ENCODE data around the gene ZGRF1. TPM values are rescaled to one million over a fixed set of nuclear protein-coding genes. Genes with fewer than 3 reads are reported as not detected.

ZGRF1 gene
- total and polyA plus RNA-seq, 10 of the 15 experiments (the other 5 are each of a cell fraction or from before 2014, with no cell fraction given), result 8.5 to 32.1 (median 20.1) TPM

DNA sequence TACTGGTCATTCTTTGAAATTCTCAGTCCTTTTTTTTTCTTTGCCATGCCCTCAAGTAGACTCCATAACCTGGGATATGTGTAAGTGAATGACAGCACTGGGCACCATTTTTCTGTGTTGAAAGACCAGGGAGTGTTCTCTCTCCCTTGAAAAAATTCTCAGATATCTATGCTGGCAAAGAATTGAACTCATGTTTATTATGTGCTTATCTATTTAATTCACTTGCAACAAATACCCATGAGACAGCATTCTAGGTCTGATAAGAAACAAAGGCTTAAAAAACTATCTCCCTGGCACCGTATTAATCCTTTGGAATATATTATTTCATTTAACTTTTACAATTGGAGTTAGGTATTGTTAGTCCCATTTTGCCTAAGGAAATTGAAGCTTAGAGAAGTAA is 37.0 kb upstream of the ZGRF1 start:
- TF ChIP-seq, protein P1, sequence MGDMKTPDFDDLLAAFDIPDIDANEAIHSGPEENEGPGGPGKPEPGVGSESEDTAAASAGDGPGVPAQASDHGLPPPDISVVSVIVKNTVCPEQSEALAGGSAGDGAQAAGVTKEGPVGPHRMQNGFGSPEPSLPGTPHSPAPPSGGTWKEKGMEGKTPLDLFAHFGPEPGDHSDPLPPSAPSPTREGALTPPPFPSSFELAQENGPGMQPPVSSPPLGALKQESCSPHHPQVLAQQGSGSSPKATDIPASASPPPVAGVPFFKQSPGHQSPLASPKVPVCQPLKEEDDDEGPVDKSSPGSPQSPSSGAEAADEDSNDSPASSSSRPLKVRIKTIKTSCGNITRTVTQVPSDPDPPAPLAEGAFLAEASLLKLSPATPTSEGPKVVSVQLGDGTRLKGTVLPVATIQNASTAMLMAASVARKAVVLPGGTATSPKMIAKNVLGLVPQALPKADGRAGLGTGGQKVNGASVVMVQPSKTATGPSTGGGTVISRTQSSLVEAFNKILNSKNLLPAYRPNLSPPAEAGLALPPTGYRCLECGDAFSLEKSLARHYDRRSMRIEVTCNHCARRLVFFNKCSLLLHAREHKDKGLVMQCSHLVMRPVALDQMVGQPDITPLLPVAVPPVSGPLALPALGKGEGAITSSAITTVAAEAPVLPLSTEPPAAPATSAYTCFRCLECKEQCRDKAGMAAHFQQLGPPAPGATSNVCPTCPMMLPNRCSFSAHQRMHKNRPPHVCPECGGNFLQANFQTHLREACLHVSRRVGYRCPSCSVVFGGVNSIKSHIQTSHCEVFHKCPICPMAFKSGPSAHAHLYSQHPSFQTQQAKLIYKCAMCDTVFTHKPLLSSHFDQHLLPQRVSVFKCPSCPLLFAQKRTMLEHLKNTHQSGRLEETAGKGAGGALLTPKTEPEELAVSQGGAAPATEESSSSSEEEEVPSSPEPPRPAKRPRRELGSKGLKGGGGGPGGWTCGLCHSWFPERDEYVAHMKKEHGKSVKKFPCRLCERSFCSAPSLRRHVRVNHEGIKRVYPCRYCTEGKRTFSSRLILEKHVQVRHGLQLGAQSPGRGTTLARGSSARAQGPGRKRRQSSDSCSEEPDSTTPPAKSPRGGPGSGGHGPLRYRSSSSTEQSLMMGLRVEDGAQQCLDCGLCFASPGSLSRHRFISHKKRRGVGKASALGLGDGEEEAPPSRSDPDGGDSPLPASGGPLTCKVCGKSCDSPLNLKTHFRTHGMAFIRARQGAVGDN (IDR thresholded peaks at IDR 0.05), result no peak
- TF ChIP-seq ZSCAN29 (IDR thresholded peaks at IDR 0.05) (no peak), LARP7 (IDR thresholded peaks at IDR 0.05) (no peak), JUND (IDR thresholded peaks at IDR 0.05; ENCODE audit: low read depth, low read length) (no peak), RAD51 (IDR thresholded peaks at IDR 0.05) (no peak), DPF2 (IDR thresholded peaks at IDR 0.05) (no peak), RUNX3 (IDR thresholded peaks at IDR 0.05; ENCODE audit: low read length) (no peak), POU2F2 (IDR thresholded peaks at IDR 0.05; ENCODE audit: borderline replicate concordance, low read depth, low read length) (no peak)
- TF ChIP-seq, protein P2, sequence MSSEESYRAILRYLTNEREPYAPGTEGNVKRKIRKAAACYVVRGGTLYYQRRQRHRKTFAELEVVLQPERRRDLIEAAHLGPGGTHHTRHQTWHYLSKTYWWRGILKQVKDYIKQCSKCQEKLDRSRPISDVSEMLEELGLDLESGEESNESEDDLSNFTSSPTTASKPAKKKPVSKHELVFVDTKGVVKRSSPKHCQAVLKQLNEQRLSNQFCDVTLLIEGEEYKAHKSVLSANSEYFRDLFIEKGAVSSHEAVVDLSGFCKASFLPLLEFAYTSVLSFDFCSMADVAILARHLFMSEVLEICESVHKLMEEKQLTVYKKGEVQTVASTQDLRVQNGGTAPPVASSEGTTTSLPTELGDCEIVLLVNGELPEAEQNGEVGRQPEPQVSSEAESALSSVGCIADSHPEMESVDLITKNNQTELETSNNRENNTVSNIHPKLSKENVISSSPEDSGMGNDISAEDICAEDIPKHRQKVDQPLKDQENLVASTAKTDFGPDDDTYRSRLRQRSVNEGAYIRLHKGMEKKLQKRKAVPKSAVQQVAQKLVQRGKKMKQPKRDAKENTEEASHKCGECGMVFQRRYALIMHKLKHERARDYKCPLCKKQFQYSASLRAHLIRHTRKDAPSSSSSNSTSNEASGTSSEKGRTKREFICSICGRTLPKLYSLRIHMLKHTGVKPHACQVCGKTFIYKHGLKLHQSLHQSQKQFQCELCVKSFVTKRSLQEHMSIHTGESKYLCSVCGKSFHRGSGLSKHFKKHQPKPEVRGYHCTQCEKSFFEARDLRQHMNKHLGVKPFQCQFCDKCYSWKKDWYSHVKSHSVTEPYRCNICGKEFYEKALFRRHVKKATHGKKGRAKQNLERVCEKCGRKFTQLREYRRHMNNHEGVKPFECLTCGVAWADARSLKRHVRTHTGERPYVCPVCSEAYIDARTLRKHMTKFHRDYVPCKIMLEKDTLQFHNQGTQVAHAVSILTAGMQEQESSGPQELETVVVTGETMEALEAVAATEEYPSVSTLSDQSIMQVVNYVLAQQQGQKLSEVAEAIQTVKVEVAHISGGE (CRISPR knock-in tag; IDR thresholded peaks at IDR 0.05), result no peak
- POLR2A ChIA-PET, result no interaction called here
- intact Hi-C loops (cut with micrococcal nuclease; ENCODE audit: unreplicated experiment), result no loop called here

More for the DNA sequence above, 37.0 kb upstream of the ZGRF1 start:
- Histone ChIP-seq H3K4me3 (no peak overlapping the region), H4K20me1 (ENCODE audit: control insufficient read depth, insufficient read depth) (no peaks in the 10 kb centered on the region), H3K36me3 (ENCODE audit: control insufficient read depth in 2 of 2, insufficient read depth in 2 of 2, low read length in 1 of 2) (no peaks in the 10 kb centered on the region), H2AFZ (ENCODE audit: control insufficient read depth, low read depth, low read length) (no peak overlapping the region), H3K4me2 (ENCODE audit: control insufficient read depth, insufficient read depth) (no peak overlapping the region), H3K27ac (ENCODE audit: control insufficient read depth, insufficient read depth) (no peak overlapping the region), H3K9me3 (replicated peaks; ENCODE audit: control insufficient read depth, insufficient read depth, low read length) (no peaks in the 10 kb centered on the region), H3K27me3 (replicated peaks in 1 of 2; ENCODE audit: control insufficient read depth in 2 of 2, insufficient read depth in 2 of 2, low read length in 1 of 2) (no peaks in the 10 kb centered on the region), H3K79me2 (ENCODE audit: control insufficient read depth, insufficient read depth, low read length) (no peaks in the 10 kb centered on the region), H3K9ac (ENCODE audit: control insufficient read depth, insufficient read depth, low read length) (no peak overlapping the region), H3K4me1 (ENCODE audit: control insufficient read depth, insufficient read depth, low read length) (no peaks in the 10 kb centered on the region)
- no peak for DNase-seq (ENCODE audit: low read depth, low spot score)
- FAIRE-seq, result no peak
- BruUV-seq (replicated peaks), result no TSS peak
- 0% methylated on average over 1 of the region's 1 CpG for WGBS (ENCODE audit: insufficient coverage, insufficient replicate concordance, low lambda C conversion rate, missing lambda C conversion rate)
- SMC1A ChIA-PET (ENCODE audit: uncharacterized antibody, unreplicated experiment), result no interaction called here
- CTCF ChIA-PET, result interaction anchor here (1.0 to 1.8 kb wide), 2 partner anchors 10 to 36 kb away, joined by 3 to 4 read pairs; no protein-coding TSS in a partner anchor
- RAD21 ChIA-PET (ENCODE audit: unreplicated experiment), result no interaction called here
- in situ Hi-C loops (cut with MboI), result no loop called here
- ATAC-seq, result no peak

Data from GM12878 (cell line).